Stimulated activated CD8-positive, alpha-beta memory T cell treated with anti-CD3 and anti-CD28 coated beads, Interleukin-15, amount 100 ng/mL, for 48 hours (primary cell): ENCODE measurements around the gene TMEM219.

Experiments used
- DNase-seq, 2 donors: peaks; one replicate each; pipeline ENCODE4 v3.0.0-alpha.2; 2020; ENCODE audit warnings: low read depth in 2 of 2

The TMEM219 gene

DNA sequence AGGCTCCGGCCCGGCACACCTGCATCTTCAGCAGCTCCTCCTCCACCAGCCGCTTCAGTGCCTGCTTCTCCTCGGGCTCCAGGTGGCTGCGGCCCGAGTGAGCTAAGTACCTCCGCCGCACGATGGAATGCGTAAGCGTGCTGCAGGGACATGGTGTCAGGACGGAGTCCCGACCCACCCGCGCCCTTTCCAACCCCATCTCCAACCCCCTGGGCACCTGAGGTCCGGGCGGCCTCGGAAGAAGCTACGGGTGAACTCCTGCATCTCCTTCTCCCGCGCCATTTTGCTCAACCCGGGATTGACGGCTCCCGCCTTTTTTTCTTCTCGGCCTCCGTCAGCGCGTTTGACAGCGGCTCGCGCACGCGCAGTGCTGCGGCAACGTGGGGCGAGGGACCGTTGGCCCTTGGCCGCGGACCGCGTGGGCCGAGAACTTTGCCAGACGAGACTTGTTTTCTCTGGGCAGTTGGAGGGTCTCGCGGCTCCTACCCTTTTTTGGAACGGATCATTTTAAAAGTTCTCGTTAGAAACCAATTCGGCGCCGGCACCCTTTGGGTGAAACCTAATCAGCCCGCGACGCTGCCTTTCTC is 33.5 kb downstream of the TMEM219 start, which contains the start of gene HIRIP3:
Gene HIRIP3 (minus strand): TSS at position 294 of the 587 bp plus-strand sequence. CDS start 12 bp downstream, at position 282.
- peak; percentile 82 to 85 for DNase-seq

DNA sequence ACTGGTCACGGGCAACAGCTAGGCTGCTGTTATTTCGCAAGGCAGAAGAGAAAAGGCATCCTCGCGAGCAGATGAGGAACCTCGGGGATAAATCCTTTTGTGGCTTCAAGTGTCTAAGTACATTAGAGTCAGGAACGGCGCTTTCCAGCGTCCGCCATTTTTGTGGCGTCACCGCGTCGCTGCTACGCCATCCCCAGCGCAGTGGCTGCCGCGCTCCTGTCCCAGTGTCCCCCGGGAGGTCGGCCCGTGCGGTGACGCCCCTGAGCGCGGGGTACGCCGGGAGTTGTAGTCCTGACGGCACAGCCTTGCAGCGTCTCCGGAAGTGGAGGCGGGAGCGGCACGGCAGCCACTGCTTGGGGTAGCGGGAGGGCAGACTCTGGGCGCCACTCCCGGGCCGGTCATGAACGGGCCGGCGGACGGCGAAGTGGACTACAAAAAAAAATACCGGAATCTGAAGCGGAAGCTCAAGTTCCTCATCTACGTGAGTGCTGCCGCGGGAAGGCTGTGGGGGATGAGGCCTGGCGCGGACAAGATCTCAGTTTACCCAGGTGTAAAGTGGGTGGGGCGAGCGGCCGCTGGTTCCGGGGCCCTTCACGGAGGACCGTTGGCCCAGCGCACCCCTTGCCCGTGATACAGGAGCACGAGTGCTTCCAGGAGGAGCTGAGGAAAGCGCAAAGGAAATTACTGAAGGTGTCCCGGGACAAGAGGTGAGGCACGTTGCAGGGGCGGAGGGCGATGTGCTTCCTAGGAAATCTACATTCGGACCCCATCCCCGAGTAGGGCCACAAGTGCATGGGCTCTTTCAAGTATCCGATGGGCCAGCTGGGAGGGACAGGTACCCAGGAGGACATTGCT is 34.3 kb downstream of the TMEM219 start, which contains the start of gene INO80E:
Gene INO80E (plus strand): TSS at position 331 of the 855 bp plus-strand sequence. CDS start 70 bp downstream, at position 401.
- DNase-seq, result peak; percentile 99 to 100

DNA sequence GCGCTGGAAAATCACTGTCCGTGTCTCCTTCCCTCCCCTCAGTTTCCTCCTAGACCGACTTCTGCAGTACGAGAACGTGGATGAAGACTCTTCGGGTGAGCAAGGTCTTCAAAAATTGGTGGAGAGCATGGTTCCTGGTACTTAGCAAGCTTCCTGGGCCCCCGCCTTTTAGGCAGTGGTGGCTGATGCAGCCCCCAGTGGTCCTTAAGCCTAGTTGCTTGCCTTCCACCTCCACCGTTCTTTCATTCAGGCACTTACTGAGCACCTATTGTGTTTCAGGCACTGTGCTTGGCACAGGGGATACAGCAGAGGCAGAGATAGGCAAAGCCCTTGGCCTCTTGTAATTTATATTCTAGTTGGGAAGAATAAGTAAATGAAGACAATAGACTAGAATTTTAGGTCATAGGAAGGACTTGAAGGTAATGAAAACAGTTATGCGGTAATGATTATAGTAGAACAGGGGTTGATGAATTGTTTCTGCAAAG is 34.9 kb downstream of the TMEM219 start:
- no peak for DNase-seq

DNA sequence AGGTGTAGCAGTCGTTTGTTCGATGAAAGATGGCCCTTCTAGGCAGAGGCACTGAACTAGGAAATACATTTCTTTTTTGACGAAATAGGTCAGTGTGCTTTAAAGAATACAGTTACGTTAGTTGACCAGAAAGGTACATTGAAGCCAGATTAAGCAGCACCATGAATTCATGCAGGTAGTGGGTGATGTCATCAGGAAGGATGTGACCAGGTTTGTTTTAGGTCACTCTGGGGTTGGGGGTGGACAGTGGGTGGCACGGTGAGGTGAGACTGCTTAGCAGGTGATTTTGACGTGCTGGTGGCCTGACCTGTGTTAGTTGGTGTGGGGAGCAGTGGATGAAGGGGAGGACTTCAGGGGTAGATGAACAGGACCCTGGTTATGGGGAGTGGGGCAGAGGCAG is 37.7 kb downstream of the TMEM219 start:
- no peak for DNase-seq

DNA sequence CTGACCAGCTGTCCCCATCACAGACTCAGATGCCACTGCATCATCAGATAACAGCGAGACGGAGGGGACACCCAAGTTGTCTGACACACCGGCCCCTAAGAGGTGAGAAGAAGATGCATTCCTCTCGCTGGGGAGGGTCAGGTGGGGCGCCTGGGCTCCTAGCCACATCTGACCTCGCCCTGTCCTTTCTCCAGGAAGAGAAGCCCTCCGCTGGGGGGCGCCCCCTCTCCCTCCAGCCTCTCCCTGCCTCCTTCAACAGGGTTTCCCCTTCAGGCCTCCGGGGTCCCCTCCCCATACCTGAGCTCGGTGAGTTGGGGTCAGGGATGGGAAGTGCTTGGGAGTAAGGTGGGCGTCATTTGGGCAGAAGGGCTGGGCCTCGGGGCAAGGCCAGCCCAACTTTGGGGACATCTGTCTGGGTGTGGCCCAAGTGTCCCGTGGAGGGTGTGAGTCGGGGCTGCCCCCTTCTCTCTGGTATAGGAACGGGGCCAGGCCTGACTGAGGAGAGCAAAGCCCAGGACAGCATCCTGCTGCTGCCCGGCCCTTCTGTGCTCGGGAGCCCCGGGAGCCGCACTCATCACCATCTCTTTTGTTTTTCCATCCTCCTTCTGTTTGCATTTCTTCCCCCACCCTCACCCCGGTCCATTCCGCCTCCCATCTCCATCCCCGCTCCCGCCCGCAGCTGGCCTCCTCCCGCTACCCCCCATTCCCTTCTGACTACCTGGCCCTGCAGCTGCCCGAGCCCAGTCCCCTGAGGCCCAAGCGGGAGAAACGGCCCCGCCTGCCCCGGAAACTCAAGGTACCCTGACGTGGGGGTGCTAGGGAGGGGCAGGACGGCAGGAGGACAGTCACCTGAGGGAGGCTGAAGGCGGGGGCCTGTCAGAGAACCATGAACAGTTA is 39.1 kb downstream of the TMEM219 start:
- DNase-seq, result no peak

DNA sequence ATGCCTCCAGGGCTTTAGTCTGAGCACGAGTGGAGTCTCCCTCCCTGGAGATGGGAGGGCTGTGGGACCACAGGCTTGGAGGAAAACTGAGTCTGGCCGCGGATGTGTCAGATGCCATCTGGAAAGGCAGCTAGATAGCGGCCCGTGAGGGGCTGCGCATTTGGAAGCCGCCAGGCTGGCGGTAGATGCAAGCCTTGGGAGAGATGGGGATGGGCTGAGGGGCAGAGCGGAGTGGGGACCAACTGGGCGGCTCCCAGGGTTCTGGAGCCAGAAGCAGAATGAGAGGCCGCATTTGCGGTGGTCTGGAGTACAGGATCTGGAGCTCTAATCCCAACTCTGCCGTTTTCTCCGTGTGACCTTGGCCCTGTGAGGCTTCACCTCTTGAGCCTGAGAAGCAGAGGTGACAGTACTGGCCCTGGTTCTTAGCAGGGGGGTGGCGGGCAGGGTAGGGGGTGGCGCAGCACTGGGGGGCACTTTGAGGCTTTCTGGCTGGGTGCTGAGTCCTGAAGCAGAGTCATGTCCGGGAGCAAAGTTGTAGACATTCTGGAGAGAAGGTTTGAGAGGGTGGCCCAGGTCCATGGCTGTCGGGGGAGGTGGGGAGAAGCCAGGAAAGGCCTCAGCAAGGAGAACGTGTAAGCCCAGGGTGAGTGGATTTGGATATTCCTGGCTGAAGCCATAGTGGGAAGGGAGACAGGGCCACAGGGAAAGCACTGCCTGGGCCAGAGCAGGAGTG is 40.9 kb downstream of the TMEM219 start:
- no peak for DNase-seq

DNA sequence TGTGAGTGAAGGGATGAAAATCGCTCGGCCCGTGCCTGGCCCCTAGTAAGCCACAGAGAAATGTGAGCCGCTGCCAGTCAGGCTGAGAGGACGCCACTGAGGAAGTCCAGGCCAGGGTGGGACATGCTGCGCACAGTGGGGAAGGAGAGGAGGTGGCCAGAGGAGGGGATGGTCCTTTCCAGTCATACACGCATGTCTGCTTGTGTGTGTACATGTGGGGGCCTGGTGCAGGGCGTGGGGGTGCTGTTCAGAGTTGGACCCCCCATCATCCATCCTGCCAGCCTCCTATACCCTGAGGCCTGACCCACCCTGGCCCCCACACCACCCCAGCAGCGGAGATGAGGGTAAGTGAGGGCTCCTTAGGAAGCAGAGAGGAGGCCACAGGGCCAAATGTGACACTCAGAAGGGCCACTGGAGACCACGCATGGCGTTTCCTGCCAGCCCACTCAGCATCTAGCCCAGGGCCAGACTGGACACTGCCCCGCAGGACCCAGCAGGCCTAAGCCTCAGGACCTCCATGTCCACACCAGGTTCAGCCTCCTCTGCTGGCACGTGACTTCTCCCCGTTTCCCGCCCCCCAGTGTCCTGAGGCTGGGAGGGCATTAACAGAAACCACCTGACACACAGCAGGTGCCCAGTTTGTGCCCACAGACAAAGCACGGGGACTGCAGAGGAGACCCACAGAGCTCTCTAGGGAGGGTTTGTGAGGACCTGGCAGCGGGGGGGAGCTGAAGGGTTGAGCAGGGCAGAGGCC is 42.0 kb downstream of the TMEM219 start:
- no peak for DNase-seq

DNA sequence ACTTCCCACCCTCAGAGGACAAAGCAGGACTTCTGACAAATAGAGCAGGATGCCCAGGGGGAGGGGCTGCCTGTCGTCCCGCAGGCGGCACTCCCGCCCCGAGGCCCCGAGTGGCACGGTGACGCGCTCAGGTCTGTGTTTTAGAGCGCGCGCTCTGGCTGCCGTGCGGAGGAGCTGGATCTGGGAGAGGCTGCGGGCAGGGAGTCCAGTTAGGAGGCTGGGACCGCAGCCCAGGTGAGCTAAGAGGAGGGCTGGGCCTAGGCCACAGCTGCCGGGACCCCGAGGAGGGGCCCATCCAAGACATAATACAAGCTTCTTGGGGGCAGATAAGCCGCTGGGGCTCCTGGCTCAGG is 42.5 kb downstream of the TMEM219 start:
- no peak for DNase-seq

DNA sequence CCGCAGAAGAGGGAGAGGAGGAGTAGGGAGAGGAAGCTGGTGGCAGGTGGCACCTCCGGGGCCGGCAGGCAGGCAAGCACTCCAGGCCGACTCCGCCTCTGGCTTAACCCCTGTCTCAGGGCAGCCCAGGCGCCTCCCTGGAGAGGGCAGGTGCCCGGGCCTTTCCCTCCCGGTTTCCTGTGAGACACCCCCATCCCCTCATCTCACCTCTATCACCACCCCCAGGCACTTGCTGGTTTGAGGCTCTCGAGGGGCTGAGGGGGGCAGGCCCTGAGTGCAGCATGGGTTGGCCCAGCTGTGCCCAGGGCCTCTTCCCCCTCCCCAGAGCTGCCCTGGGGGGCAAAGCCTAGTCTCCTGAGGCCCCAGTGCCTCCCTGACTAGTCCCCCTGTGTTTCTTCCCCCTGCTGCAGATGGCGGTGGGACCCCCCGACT is 42.9 kb downstream of the TMEM219 start:
- no peak for DNase-seq

DNA sequence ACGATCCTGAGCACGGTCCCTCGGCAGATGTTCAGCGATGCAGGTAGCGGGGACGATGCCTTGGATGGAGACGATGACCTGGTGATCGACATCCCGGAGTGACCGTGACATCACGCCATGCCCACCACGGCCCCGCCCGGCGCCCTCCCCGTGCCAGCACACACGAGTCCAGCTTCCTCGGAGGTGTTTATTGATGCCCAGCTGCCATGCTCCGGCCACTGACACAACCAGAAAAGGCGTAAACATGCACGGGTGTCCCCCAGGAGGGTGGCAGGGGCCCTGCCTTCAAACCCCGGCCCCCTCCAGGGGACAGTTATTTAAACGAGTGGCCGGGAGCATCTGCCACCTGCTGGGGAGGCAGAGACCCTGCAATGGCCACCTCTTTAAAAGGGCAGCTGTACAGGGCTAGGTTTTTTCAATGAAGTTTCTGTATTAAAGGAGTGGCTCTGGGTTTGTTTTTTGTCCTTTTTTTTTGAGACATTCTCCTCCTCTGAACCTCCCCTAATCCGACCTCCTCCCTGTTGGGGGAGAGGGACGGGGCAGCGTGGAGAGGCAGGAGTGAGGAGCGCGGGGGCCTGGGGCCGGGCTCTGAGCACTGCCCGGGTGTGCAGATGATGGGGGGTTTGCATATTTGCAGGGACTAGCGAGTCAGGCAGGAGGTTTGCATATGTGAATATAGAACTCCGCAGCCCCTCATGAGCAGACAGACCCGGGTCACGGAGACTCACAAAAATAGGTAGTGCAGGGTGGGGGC is 43.6 kb downstream of the TMEM219 start:
- no peak for DNase-seq

DNA sequence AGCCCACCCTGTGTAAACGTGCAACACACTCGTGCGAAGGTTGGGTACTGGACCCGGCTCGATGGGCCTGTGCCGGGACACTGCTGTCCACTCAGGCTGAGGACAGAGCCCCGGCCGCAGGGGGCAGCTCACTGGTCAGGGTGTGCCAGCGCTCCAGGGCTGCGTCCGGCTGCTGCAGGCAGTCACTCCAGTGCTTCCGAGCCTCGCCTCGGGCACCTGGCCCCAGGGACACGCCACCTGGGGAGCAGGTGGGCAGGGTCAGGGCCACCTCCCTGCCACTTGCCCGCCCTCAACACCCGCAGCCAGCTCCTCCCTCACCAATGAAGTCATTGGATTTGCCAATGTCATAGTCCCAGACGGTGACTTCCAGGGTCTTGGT is 44.2 kb downstream of the TMEM219 start:
- no peak for DNase-seq

DNA sequence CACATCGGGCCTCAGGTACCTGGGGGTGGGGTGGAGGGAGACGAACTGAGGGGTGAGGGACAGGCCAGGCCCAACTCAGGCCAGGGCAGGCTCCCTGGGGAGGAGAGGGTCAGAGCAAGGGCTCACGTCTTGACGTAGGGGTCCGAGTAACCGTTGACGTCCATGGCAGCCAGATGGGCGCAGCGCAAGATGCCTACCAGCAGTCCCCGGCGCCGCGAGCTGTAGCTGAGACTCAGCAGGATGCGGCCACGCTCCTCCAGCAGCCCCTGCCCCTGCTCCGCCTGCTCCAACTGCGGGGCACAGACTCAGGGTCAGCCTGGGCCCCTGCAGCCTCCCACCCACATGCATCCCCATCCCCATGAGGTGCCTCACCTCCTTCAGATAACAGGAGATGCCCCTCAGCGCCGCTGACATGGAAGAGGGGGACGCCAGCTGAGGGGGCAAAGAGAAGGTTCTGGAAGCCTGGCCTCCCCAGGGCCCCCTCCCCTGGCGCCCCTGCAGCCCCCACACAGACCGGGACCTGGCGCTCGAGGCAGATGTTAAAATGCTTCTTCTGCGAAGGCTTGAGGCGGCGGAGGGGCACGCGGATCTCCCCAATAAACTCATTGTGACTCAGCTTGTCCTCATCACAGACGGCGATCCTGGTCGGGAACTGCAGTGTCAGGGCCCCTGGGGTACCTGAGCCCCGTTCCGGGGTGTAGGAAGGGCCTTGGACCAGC is 44.9 kb downstream of the TMEM219 start:
- DNase-seq, result no peak

DNA sequence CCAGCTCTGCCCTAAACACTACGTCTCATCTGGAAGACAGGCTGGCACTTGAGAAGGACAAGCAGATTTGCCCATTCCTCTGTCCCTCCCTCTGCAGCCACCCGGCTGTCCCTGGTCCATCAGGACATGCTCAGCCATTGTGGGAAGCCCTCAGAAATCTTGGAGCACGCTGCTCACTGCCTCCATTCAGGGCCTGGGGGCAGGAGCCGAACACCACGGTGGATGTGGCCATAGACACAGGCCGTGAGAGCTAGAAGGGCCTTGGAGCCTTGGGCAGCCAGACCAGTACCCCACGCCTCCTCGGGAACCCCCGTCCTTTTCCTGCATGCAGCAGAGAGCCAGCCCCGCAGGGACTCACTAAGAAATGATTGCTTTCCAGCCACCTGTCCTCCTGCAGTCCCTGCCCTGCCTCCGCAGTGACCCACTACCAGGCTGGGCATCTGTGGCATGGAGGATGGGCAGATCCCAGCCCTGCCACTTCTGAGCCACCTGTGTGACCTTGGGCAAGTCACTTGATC is 45.6 kb downstream of the TMEM219 start:
- no peak for DNase-seq

DNA sequence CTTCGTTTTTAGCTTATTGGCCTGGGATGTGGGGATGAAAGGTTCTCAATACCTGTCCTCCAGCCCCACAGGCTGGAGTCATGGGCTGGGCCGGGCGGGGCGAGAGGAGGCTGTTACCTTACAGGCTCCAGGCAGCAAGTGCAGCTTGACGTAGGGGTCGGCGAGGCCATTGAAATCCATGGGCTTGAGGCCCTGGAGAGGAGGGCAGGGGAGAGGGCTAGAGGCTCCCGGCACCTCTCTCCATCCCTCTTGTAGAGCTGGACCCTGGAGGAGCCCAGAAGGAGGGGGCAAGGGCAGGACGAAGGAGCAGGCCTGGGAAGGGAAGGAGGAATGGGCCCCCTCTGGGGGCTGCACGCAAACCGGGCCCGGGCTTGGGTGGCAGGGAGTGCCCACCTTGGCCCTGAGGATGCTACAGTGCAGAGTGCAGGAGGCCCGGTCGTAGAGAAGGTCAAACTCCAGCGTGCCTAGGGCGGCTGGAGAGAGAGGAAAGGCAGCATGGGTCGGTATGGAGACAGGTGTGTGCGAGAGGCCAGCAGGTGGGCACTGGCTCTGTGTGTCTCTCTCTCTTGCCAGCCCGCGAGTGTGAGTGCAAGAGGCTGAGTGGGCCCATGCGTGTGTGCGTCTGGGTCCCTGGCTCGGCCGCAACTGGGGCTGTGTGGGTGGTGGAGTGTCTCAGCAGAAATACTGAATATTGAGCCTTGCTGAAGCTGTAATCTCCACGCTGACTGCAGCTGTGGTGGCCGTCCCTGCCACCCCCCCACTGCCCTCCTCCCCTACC is 47.4 kb downstream of the TMEM219 start:
- no peak for DNase-seq

DNA sequence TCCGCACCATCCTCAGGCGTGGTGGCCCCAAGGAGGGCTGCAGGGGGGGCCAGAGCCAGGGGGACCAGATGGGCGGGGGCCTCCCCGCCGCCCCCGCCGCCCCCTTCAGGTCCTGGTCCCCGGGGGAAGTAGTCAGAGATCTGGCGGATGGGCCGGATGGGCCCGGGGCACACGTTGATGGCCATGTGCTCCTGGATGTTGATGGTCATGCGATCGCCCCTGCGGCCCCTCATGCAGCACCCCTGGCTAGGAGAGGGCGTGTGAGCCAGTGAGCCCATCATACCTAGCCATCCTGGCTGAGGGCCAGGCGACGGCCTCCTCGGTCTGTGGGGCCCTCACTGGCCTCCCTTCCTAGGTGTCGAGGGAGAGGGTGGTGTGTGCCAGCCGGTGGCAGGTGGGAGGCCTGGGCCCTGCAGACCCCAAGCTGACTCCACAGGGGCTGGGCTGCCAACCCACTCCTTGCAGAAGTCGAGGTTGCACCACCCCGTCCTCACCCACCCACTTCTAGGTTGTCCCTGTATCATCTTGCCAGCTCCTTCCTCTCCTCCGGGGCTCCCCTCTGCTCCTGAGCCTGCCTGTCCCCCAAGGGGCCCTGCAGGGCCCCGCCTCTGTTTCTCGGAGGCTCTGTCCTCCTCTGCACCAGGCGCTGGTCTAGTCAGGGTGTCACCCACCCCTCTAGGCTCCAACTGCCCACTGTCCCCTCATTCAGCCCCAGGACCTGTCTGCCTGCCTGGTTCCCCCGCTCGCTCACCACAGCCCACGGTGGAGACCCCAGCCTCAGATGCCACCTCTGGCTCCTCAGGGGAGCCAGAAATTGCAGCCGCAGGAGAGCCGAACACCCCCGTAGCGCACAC is 48.3 kb downstream of the TMEM219 start:
- DNase-seq, result no peak

DNA sequence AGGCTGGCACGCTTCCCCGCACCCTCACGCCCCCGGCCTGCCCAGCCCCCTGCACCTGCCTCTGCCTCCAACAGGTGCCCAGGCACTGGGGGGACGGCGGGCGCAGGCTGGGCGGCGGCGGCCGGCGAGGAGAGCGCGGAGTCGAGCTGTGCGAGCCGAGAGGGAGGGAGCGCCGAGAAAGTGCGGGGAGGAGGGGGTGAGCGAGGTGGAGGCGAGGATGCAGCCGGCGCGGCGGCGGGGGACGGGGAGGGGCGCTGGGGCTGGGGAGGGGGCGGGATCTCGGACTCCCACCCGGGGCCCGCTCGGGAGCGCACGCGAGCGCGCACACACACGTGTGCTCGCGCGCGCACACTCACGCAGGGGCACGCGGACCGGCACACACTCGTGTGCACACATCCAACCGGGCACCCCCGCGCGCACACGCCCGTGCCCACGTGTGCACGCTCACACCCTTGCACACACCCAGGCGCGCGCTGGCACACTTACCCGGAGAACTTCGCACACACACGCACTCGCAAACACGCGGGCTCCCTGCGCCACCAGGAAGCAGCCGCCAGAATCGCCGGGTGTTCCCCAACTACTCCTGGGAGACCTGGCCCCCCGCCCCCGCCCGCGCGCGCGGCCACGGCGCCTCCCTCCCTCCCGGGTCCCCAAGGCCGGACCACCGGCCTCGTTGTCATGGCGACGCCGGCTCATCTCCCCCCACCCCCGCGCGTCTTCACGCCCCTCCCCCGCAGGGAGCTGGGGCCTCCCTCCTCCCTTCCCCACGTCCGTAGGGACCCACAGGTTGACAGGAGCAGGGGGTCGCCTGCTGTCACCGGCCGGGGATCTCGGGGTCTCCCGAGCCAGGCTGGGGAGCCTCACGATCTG is 49.2 kb downstream of the TMEM219 start, which contains the start of gene DOC2A:
Gene DOC2A (minus strand): TSS at position 184 of the 870 bp plus-strand sequence. CDS start 805 bp downstream, outside the sequence.
- no peak for DNase-seq
